ENCODE measurements around the gene SLMAP.

Gene SLMAP, protein sequence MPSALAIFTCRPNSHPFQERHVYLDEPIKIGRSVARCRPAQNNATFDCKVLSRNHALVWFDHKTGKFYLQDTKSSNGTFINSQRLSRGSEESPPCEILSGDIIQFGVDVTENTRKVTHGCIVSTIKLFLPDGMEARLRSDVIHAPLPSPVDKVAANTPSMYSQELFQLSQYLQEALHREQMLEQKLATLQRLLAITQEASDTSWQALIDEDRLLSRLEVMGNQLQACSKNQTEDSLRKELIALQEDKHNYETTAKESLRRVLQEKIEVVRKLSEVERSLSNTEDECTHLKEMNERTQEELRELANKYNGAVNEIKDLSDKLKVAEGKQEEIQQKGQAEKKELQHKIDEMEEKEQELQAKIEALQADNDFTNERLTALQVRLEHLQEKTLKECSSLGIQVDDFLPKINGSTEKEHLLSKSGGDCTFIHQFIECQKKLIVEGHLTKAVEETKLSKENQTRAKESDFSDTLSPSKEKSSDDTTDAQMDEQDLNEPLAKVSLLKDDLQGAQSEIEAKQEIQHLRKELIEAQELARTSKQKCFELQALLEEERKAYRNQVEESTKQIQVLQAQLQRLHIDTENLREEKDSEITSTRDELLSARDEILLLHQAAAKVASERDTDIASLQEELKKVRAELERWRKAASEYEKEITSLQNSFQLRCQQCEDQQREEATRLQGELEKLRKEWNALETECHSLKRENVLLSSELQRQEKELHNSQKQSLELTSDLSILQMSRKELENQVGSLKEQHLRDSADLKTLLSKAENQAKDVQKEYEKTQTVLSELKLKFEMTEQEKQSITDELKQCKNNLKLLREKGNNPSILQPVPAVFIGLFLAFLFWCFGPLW

DNA sequence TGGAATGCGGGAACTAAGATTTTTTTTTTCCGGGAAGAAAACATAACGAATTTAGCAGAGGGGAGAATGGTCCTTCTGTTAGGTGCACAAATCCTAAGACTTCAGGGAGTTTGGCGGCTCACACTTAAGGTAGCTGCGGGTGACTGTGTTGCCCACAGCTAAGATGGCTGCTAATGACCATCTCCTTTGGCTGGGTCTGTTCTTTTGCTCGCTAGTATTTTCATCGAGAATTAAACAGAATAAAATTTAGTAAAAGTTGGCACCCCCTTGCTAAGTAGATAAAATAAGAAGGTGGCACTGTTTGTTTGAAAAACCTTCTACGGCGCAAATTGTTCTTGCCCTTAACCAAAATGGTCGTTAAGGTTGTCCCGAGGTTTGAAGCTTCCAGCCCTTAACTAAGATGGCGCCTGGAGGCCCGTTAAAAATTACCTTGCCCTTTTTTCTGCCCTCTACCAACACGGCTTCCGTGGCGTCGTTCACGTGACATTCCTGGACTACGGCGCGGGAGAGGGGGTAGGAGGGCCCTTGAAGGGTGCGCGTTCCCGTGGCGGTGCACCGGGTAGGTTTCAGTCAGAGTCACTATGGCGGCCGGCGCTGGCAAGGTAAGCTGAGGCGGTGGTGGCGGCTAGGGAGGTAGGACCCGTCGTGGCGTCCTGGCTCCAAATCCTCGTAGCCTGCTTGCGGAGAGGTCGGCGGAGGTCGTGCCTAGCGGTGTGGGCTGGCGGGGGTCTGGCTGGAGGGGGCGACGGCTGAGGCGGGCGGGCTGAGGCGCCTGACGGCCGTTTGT lies at the start of gene SLMAP:
Gene SLMAP, plus strand, starts transcription at position 569 of the 787 bp plus-strand sequence. CDS start 1,343 bp downstream, outside the sequence.
- no peaks in the 10 kb centered on the region for H3K9me3 ChIP-seq (ENCODE audit: insufficient read depth, low read depth, low read length)
- peaks cover 12% of the 10 kb centered on the region for H3K4me1 ChIP-seq (ENCODE audit: insufficient read depth, low read length)
- peak within 1 kb of the TSS; percentile 92 for H3K9ac ChIP-seq (ENCODE audit: low read depth, low read length)
- peaks cover 12% of the 10 kb centered on the region; the same call in 1 of the 2 replicates for H3K36me3 ChIP-seq (ENCODE audit: insufficient read depth, low read depth, low read length)
- peak within 1 kb of the TSS; percentile 93 for H3K27ac ChIP-seq (ENCODE audit: low read length)
- H3K4me3 ChIP-seq (ENCODE audit: low read length) = peak within 1 kb of the TSS; percentile 81
- H3K27me3 ChIP-seq (ENCODE audit: insufficient read depth, low read length) = peaks cover 5% of the 10 kb centered on the region; the same call in 1 of the 2 replicates

DNA sequence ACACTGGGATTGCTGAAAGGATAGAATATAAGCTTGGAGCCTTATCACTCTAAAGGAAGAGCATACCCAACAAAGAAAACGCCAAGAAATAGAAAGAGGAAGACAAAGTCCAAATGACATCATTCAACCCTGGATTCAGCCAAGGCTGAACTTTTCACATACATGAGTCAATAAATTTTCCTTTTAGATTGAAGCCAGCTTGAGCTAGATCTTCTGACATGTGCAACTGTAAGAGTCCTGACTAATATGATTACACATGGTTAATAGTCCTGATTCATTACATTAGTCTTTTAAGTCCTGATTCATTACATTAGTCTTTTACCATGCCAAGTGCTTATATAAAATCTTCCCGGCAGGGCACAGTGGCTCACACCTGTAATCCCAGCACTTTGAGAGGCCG lies 49.6 kb upstream of the SLMAP start:
- H3K36me3 ChIP-seq (ENCODE audit: insufficient read depth, low read depth, low read length) = no peaks in the 10 kb centered on the region
- H3K4me1 ChIP-seq (ENCODE audit: insufficient read depth, low read length) = no peaks in the 10 kb centered on the region
- H3K27ac ChIP-seq (ENCODE audit: low read length) = no peak overlapping the region
- no peaks in the 10 kb centered on the region for H3K9me3 ChIP-seq (ENCODE audit: insufficient read depth, low read depth, low read length)
- no peaks in the 10 kb centered on the region for H3K27me3 ChIP-seq (ENCODE audit: insufficient read depth, low read length)
- H3K4me3 ChIP-seq (ENCODE audit: low read length) = no peak overlapping the region
- no peak overlapping the region for H3K9ac ChIP-seq (ENCODE audit: low read depth, low read length)

DNA sequence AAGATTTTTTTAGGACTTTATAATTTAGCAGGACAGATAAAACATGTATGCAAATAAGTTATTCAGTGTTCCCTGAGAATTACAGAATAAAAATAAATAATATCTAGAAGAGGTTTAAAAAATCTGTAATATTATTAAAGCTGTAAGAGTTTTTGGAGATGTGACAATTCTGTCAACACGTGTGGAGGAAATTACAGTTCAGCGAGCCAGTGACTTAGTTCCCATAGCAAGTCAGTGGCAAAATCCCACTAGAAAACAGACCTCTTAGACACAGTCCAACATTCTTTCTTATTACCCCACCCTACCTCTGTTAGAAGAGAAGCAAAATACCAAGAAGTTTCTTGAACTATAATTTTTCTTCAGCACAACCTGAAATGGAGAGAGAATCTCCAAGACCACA lies 47.1 kb upstream of the SLMAP start:
- no peak overlapping the region for H3K27ac ChIP-seq (ENCODE audit: low read length)

DNA sequence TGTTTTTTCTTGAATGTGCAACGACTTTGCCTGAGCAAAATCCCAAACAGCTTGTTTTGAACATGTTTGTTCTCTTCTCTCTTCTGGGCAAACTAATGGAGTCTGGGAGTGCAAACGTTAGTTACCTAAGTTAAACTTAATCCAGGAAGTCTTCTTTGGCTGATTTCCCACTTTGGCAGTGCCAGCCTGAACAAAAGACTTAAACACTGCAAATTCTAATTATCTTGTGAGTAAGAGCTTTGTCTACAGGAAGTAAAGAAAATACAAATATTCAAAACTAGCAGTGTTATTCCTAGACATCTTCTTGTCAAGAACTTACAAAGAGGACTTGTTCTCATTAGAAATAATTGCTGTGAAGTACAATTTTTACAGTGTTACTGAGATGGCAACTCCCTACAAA lies 46.5 kb upstream of the SLMAP start:
- Histone ChIP-seq H3K27ac (ENCODE audit: low read length) (no peak overlapping the region), H3K27me3 (ENCODE audit: insufficient read depth, low read length) (no peaks in the 10 kb centered on the region)

More for the DNA sequence above, 47.1 kb upstream of the SLMAP start:
- H3K36me3 ChIP-seq (ENCODE audit: insufficient read depth, low read depth, low read length) = no peaks in the 10 kb centered on the region
- no peaks in the 10 kb centered on the region for H3K9me3 ChIP-seq (ENCODE audit: insufficient read depth, low read depth, low read length)
- no peak overlapping the region; the same call in 1 of the 2 replicates for H3K9ac ChIP-seq (ENCODE audit: low read depth, low read length)
- no peaks in the 10 kb centered on the region for H3K4me1 ChIP-seq (ENCODE audit: insufficient read depth, low read length)
- H3K27me3 ChIP-seq (ENCODE audit: insufficient read depth, low read length) = no peaks in the 10 kb centered on the region
- H3K4me3 ChIP-seq (ENCODE audit: low read length) = no peak overlapping the region

DNA sequence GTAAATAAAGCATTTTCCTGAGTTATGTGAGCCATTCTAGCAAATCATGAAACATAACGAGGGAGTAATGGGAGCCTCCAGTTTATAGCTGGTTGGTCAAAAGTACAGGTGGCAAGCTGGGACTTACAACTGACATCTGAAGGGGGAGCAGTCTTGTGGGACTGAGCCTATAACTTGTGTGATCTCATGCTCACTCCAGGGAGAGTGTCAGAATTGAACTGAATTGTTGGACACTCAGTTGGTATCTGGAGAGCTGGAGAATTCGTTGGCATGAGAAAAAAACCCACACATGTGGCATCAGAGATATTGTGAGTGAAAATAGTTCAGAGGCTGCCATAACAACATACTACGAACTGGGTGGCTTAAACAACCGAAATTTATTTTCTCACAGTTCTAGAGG lies 40.4 kb upstream of the SLMAP start:
- Histone ChIP-seq H3K4me1 (ENCODE audit: insufficient read depth, low read length) (no peaks in the 10 kb centered on the region), H3K9ac (ENCODE audit: low read depth, low read length) (no peak overlapping the region), H3K27ac (ENCODE audit: low read length) (no peak overlapping the region), H3K9me3 (ENCODE audit: insufficient read depth, low read depth, low read length) (no peaks in the 10 kb centered on the region), H3K4me3 (ENCODE audit: low read length) (no peak overlapping the region), H3K27me3 (ENCODE audit: insufficient read depth, low read length) (no peaks in the 10 kb centered on the region), H3K36me3 (ENCODE audit: insufficient read depth, low read depth, low read length) (no peaks in the 10 kb centered on the region)

More for the DNA sequence above, 46.5 kb upstream of the SLMAP start:
- Histone ChIP-seq H3K4me1 (ENCODE audit: insufficient read depth, low read length) (no peaks in the 10 kb centered on the region), H3K9ac (ENCODE audit: low read depth, low read length) (no peak overlapping the region), H3K4me3 (ENCODE audit: low read length) (no peak overlapping the region), H3K9me3 (ENCODE audit: insufficient read depth, low read depth, low read length) (no peaks in the 10 kb centered on the region), H3K36me3 (ENCODE audit: insufficient read depth, low read depth, low read length) (no peaks in the 10 kb centered on the region)

DNA sequence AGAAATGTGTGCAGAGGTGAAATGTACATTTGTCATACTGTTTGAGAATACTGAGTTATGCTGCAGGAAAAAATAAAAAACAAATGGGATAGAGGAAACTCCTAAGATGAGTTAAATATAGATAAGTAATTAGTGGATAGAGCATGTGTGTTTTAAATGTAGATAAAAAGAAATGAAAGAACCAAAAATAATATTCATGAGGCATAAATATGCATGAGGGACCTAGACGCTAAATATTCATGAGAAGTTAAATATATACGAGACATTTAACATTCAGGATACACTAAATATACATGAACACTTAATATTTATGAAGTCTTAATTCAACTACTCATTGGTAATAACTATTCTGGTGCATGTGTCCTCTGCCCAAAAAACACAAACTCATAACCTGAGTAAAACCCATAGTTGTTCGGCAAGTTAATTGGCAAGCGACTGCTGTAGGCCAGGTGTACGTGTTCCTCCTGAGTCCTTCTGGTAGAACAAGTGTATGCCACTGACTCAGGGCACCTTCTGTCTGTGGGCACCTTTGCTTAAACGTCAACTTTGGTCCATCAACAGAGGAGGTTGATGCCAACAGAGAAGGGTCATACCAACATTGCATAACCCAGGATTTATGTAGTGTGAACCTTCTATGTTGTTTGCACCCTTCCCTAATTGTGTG lies 38.8 kb upstream of the SLMAP start:
- Histone ChIP-seq H3K27ac (ENCODE audit: low read length) (no peak overlapping the region), H3K27me3 (ENCODE audit: insufficient read depth, low read length) (no peaks in the 10 kb centered on the region), H3K9ac (ENCODE audit: low read depth, low read length) (no peak overlapping the region), H3K9me3 (ENCODE audit: insufficient read depth, low read depth, low read length) (no peaks in the 10 kb centered on the region), H3K4me1 (ENCODE audit: insufficient read depth, low read length) (no peaks in the 10 kb centered on the region), H3K36me3 (ENCODE audit: insufficient read depth, low read depth, low read length) (no peaks in the 10 kb centered on the region), H3K4me3 (ENCODE audit: low read length) (no peak overlapping the region)

DNA sequence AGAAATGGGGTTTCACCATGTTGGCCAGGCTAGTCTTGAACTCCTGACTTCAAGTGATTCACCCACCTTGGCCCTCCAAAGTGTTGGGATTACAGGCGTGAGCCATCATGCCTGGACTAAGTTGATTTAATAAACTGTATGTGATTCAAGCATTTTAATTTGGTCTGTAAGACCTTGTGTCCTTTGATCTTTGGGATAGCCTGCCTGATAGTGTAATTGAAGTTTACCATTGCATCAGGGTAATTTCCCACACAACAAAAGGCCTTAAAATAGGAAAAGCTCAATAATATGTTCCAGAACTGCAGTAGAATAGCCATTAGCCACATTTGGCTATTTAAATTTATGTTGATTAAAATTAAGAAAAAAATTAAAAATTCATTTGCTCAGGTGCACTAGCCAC lies 38.0 kb upstream of the SLMAP start:
- Histone ChIP-seq H3K27me3 (ENCODE audit: insufficient read depth, low read length) (no peaks in the 10 kb centered on the region), H3K9me3 (ENCODE audit: insufficient read depth, low read depth, low read length) (no peaks in the 10 kb centered on the region), H3K36me3 (ENCODE audit: insufficient read depth, low read depth, low read length) (no peaks in the 10 kb centered on the region), H3K9ac (ENCODE audit: low read depth, low read length) (no peak overlapping the region), H3K27ac (ENCODE audit: low read length) (no peak overlapping the region), H3K4me1 (ENCODE audit: insufficient read depth, low read length) (no peaks in the 10 kb centered on the region), H3K4me3 (ENCODE audit: low read length) (no peak overlapping the region)

DNA sequence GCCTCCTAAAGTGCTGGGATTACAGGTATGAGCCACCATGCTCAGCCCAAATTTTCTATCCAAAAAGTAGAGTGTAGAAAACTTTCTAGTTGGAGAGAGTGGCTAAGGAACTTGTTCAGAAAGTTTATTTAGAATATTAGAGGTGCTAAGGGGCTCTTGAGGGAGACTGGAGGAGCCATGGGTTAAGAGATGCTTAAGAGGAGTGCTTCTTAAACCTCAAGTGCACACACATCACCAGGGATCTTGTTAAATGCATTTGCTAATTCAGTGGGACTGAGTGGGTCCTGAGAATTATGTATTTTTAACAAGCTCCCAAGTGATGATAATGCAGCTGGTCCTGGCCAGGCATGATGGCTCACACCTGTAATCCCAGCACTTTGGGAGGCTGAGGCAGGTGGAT lies 29.7 kb upstream of the SLMAP start:
- Histone ChIP-seq H3K4me1 (ENCODE audit: insufficient read depth, low read length) (no peaks in the 10 kb centered on the region), H3K4me3 (ENCODE audit: low read length) (no peak overlapping the region), H3K9me3 (ENCODE audit: insufficient read depth, low read depth, low read length) (no peaks in the 10 kb centered on the region), H3K27ac (ENCODE audit: low read length) (no peak overlapping the region), H3K9ac (ENCODE audit: low read depth, low read length) (no peak overlapping the region), H3K27me3 (ENCODE audit: insufficient read depth, low read length) (no peaks in the 10 kb centered on the region), H3K36me3 (ENCODE audit: insufficient read depth, low read depth, low read length) (no peaks in the 10 kb centered on the region)

DNA sequence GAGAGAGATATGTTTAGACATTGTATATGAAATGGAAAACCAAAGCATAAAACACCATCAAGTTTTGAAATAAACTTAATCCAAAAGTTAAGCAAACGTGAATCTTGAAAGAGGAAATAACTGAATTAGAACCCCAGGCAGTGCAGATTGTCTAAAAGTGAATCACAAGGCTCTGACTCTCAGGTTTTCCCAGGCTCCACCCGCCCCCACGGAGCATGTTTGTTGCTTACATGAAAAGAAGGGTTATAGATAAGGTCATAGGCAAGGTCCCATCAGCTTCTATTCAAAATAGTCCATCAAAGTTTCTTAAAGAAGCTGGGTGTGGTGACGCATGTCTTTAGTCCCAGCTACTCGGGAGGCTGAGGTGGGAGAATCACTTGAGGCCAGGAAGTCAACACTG lies 29.0 kb upstream of the SLMAP start:
- Histone ChIP-seq H3K27ac (ENCODE audit: low read length) (no peak overlapping the region), H3K36me3 (ENCODE audit: insufficient read depth, low read depth, low read length) (no peaks in the 10 kb centered on the region), H3K9me3 (ENCODE audit: insufficient read depth, low read depth, low read length) (no peaks in the 10 kb centered on the region), H3K4me1 (ENCODE audit: insufficient read depth, low read length) (no peaks in the 10 kb centered on the region), H3K4me3 (ENCODE audit: low read length) (no peak overlapping the region), H3K9ac (ENCODE audit: low read depth, low read length) (no peak overlapping the region), H3K27me3 (ENCODE audit: insufficient read depth, low read length) (no peaks in the 10 kb centered on the region)

DNA sequence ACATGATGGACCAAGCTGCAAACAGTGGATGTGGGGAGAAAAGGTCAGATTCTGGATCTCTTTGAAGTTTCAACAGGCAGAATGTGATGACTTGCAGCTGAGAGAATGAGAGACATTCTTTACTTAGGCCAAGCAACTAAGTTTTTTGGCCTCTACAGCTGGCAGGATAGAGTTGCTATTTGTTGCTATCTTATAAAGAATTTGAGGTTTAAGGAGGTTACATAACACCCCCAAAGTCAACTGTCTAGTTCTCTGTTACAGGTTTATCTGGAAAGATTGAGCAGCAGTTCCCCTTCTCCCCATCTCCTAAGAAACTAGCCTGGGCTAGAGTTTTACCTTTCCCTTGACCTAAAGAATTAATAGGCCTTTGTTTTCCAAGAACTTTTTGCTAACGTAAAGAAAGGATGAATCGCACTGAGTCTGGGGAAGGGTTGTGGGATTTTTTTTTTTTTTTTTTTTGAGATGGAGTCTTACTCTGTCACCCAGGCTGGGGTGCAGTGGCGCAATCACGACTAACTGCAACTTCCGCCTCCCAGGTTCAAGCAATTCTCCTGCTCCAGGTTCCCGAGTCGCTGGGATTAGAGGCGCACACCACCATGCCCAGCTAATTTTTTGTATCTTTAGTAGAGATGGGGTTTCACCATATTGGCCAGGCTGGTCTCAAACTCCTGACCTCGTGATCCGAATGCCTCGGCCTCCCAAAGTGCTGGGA lies 26.6 kb upstream of the SLMAP start:
- Histone ChIP-seq H3K27me3 (ENCODE audit: insufficient read depth, low read length) (no peaks in the 10 kb centered on the region), H3K4me1 (ENCODE audit: insufficient read depth, low read length) (no peaks in the 10 kb centered on the region), H3K4me3 (ENCODE audit: low read length) (no peak overlapping the region), H3K9ac (ENCODE audit: low read depth, low read length) (no peak overlapping the region), H3K9me3 (ENCODE audit: insufficient read depth, low read depth, low read length) (no peaks in the 10 kb centered on the region), H3K36me3 (ENCODE audit: insufficient read depth, low read depth, low read length) (no peaks in the 10 kb centered on the region), H3K27ac (ENCODE audit: low read length) (no peak overlapping the region)

Data from iPS-20b (cell line).